H1 (cell line): Measurements from ENCODE around the gene FOXS1. TPM values are rescaled to one million over a fixed set of nuclear protein-coding genes. Genes with fewer than 3 reads are reported as not detected.

Source experiments
- BCL11A ChIP-seq, 2 experiments: IDR thresholded peaks; one replicate each; pipeline ENCODE4 v1.6.1; 2011; ENCODE audit warnings: low read depth in 2 of 2, low read length in 2 of 2, mild to moderate bottlenecking in 2 of 2
- CHD7 ChIP-seq: fragments of 300-600 bp; sonication (generic); IDR thresholded peaks from 2 replicates; pipeline ENCODE4 v1.7.1; 2012; ENCODE audit warnings: low read length, moderate library complexity, mild to moderate bottlenecking, inconsistent platforms; ENCODE audit not compliant: insufficient replicate concordance
- FOSL1 ChIP-seq: IDR thresholded peaks from 2 replicates; pipeline ENCODE4 v1.6.1; 2011; ENCODE audit warnings: mild to moderate bottlenecking, low read depth, low read length, moderate library complexity; ENCODE audit not compliant: insufficient read depth
- JUN ChIP-seq: IDR thresholded peaks from 2 replicates; pipeline ENCODE4 v1.6.1; 2011; ENCODE audit warnings: low read depth, mild to moderate bottlenecking, improper control_type of control experiment, low read length
- SUZ12 ChIP-seq: fragments of 200-600 bp; sonication (generic); IDR thresholded peaks from 2 replicates; pipeline ENCODE4 v1.6.1; 2012; ENCODE audit warnings: mild to moderate bottlenecking, inconsistent platforms, low read length, moderate library complexity, mixed read lengths
- polyA plus RNA-seq, 7 experiments: library from polyadenylated mRNA; depleted of rRNA in 3 of 7; stranded (reverse) in 5 of 7; unstranded in 2 of 7; fragments of >200 nt in 5 of 7; fragments of 200-250 nt in 2 of 7; gene quantifications; 1 replicate in 5 of 7; 2 replicates in 1 of 7; 4 replicates in 1 of 7; pipeline versions ENCODE4 v1.2.1 to v1.2.3, GENCODE V29; 2011 to 2013; ENCODE audit warnings: missing spikeins in 2 of 7, mixed read lengths in 2 of 7
- total RNA-seq: library from RNA; stranded (reverse); fragmentation: NEBNext Ultra II Directional; extraction: Animal tissue kit (Norgen Biotek cat#: 25700); gene quantifications from 2 replicates; pipeline ENCODE4 v1.2.1, GENCODE V29; 2021

Gene FOXS1
- total and polyA plus RNA-seq, 2 of the 8 experiments (the other 6 are each of a cell fraction or from before 2014, with no cell fraction given), result 0.45 TPM; not detected in 1

DNA sequence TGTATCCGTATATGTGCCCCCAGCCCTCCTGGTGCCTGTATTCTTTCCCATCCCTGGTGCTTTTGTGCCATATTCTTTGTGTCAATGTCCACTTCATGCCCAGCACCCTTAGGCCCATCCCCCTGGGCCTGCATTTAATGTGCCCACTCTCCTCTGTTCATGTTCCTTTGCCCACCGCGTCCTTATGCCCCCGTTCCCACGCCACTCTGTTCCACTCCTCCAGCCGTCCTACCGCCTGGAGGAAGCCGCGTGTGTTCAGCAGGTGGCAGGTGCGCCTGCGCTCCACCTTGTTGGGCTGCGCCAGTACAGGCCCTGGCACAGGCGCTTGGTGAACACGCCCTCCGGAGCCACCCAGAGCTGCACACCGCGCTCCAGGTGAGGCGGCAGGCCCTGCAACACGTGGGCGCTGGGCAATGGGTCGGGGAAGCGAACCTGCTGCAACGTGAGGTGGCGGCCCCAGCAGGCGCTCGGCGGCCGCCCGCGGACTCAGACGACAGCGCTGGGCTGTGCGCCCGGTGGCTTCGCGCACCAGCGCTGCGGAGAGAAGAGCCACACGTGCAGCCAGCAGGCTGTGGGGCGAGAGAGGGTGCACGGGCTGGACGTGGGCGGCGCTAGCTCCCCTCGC lies 4.0 kb upstream of the FOXS1 start (continued):
- TF ChIP-seq CHD7 (no peak), FOSL1 (no peak), SUZ12 (peak; percentile 40; the same call in 1 of the 2 replicates), JUN (no peak), BCL11A (IDR thresholded peaks at IDR 0.05; ENCODE audit: low read depth in 2 of 2, low read length in 2 of 2) (no peak)
